Glomerular visceral epithelial cell (primary cell): ENCODE measurements around the gene IGSF8.

Experiments used
- DNase-seq: peaks from one replicate; pipeline ENCODE4 v3.0.0-alpha.2; 2016; ENCODE audit errors: extremely low spot score

Gene IGSF8

GRCh38 chr1:160103658-160104408 is 5.4 kb upstream of the IGSF8 start:
- no peak for DNase-seq

GRCh38 chr1:160101717-160102522 is 3.5 kb upstream of the IGSF8 start:
- DNase-seq, result no peak

DNA sequence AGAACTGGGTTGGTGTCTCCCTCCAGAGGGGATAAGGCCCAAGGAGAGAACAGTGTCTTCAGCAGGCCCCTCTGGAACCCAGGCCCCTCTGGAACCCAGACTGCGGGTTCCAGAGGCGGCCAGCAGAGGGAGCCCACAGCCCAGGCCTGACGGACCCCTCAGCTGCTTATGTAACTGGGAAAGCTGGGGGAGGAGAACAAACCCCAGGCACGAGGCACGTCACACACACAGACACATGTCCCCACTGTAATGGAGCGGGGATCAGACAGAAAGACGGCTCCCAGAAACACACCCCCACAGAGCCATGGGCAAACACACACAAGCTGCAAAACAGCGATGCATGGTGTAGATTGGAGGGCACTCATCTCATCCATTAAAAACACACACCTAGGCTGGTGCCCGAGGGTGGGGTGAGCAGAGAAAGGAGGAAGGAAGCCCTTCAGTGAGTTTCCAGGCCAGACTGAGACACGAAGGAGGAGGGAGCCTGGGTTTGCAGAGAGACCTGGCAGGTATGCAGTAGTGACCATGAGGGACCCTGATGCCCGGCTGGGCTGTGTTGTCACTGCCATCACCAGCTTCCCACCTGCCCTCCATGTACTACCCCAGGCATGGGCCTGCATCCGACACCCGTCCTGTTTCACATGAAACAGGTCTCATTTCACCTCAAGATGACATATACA is 2.8 kb upstream of the IGSF8 start:
- DNase-seq, result peak; percentile 78

DNA sequence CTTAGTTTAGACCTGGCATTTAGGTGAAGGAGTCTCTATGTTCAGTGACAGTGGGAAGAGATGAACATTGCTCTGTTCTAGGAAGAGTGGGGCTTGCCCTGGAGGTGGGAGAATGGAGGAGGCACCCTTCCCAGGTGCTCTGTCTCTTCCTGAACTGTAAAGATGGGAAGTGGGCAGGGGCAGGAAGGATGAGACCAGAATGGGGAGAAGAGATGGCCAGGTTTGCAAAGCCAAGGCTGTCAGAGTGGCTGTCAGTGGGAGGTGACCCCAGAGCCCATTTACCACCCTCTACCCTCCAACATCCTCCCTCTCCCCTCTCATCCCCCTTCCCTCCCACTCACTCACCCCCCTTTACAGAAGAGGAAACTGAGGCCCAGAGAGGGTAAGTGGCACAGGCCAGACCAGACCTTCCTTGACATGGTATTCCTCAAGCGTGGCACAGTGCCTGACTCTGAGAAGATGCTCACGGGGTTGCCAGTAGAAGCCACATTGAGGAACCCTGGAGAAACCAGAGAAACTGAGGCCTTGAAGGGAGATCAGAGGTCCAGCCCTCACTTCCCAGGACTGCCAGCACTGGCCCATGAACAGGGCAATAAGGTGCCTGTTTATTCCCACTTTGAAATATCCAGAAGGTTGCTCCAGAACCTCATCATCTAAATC is 1.4 kb upstream of the IGSF8 start:
- DNase-seq, result no peak

DNA sequence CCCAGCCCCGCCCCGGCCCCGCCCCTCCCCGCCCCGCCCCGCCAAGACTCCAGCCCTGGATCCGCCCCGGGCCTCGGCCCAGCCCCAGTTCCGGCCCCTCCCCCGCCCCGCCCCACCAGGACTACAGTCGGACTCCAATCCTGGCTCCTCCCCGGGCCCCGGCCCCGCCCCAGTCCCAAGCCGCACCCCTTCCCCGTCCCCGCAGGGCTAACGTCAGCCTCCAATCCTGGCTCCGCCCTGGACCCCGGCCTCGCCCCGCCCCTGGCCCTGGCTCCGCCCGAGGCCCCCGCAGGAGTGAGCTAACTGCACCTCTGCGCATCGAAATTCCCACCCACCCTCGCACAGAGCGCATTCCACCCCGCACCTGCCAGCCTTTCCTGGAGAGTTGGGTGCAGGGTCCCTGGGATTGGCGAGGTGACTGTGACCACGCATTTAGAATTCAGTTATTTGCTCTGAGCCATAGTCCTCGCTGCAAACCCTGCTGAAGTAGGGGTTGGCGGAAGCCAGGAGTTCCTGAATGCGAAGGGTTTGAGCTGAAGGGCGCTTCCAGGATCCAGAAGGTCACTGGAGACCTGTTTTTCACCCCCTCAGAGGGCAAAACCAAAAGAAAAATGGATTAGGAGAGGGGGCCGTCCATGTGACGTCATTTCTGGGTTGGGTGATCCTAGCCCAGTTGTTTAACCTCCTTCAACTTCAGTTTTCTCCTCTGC is 588 bp upstream of the IGSF8 start:
- DNase-seq, result peak; percentile 96

GRCh38 chr1:160097151-160097910 is 1.1 kb downstream of the IGSF8 start:
- no peak for DNase-seq

DNA sequence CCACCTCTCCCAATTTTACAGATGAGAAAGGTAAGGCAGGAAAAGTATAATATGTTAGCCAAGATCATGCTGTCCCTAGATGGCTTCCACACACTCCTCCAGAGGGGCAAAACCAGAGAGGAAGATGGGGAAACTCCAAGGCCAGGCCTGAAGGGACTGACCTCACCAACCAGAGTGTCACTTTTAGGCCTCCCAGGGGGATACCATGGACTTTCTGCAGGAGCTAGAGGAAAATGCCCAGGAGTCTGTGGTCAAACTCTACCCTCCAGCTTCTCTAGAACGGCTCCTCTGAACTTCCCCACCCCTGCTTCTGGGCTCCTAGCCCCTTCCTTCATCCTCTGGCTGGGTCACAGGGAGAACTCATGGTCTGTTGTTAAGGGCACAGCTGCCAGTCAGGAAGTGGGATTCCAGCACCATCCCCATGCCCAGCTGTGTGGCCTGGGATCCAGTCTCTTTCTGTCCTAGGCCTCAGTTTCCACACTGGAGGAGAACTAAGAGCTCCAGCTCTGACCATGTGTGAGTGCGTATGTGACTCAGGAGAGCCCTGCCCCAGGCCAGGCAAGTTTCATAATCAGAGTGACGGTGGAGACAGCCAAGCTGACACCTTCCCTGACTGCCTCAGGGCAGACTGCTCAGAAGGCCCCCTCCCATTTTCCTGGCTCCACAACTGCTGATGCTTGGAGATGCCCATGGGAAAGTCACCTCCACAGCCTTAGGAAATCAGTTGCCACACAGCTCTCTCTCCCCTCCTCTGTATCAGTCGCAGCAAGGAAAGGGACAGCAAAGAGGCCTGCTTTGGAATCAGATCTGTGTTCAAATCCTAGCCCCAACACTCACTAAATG is 1.9 kb downstream of the IGSF8 start:
- DNase-seq, result no peak

DNA sequence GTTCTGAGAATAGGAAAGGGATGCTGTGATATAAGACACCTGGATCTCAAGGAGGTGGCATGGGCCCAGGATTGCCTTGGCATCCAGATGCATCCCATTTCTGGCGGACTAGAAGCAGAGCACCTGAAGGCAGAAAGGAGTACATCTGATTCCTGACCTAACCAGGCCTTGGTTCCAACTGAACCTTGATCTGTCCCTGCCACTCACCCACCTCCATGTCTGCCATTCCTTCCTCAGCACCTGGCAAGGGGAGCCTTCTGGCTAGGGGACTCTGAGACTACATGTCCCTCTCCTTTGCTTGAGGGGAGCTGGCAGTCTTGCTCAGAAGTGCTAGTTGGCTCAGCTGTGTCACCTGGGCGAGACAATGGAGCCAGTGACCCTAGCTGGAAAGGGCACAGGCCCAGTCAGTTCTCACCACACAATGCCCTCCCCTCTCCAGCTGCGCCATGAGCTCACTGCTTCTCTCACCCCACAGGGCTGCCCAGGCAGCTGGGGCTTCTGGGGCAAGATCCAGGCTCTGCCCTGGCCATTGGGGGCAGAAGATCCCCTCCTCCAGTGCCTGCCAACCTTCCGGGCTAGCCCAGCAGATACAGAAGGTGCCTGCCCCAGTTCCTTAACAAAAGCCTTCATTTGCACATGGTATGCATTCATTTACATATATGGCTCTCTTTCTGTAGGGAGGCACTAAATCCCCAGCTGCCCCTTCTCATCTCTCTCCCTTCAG is 2.9 kb downstream of the IGSF8 start:
- DNase-seq, result no peak

GRCh38 chr1:160094806-160095205 is 3.6 kb downstream of the IGSF8 start:
- DNase-seq, result no peak

DNA sequence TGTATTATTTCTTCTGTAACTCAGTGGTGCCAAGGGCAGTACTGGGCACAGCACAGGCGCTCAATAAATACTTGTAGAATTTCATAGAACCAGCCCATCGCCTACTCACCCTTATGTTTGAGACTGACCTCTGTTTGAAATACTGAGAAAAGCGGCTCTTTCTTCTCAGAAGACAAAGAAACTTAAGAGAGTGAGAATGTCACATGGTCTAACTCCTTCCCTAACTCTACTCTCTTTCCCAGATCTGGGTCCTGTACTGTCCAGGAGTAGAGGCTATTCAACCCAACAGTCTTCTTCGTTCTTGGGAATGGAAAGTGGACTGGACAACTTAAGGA is 4.2 kb downstream of the IGSF8 start:
- DNase-seq, result no peak

DNA sequence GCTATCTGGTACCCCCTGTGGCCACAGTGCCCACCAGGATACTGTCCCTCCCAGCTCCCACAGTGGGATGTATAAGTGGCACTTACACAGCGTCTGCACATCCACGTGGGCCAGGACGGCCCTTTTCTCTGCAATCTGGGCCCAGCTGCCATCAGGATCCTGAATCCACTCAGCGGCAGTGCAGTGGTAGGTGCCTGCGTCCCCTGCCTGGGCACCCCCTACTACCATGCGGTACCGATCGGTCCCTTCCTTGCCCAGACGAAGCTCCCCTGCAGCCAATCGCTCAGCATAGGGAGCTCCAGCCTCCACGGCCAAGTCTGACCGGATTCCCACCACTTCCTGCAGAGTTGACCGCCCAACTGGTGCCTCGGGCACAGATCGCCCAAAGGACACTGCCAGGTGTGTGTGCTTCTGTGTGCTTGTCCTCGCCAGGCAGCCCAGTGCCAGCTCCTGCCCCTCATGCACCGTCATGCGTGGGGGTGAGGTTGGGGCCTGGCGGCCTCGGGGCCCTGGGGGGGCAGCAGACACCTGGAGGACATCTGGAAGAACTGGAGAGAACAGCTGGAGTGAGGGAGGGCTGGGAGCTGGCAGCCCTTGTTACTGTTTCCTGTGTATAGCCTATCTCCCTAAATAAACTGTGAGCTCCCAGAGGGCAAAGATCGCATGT is 4.7 kb downstream of the IGSF8 start:
- DNase-seq, result no peak

DNA sequence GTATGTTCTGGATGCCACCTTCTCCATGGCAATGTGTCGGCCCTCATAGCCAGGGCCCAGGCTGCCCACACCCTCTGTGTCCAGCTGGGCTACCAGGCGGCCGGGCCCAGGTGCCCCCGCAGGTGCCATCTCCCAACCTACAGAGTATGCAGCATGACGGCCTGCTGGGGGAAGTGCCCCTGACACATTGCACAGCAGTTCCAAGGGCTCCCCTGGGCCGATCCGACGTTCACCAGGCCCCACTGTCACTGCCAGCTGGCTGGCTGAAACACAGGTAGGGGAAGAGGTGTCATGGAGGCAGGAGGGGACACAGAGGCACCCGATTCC is 5.4 kb downstream of the IGSF8 start:
- DNase-seq, result no peak

DNA sequence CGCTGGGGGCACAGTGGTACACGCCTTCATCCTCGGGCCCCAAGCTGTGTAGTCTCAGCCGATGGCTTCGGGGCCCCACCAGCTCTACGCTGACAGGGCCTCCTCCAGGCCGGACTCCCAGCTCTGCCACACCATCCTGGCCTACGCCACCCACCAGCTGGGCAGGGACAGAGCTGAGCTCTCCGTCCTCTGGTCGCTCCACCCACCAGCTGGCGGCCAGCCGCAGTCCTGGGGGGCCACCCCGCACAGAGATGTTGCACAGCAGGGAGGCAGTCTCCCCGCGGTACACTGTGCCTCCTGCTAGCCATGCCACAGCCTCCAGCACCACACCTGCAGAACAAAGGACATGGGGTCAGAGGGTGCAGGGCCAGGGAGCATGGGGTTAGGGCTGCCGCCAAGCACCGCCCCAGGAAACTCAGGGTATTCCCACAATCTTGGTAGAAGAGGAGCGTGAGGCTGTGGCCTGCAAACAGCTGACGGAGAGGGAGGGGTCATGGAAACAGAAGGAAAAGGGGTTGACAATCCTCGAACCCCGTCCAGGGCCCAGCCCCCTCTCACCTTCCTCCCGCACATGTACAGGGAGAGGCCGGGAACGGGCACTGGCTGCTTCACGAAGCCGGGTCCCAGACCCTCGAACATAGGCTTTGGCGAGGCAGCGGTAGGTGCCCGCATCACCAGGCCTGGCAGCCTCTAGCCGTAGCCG is 5.9 kb downstream of the IGSF8 start:
- no peak for DNase-seq

DNA sequence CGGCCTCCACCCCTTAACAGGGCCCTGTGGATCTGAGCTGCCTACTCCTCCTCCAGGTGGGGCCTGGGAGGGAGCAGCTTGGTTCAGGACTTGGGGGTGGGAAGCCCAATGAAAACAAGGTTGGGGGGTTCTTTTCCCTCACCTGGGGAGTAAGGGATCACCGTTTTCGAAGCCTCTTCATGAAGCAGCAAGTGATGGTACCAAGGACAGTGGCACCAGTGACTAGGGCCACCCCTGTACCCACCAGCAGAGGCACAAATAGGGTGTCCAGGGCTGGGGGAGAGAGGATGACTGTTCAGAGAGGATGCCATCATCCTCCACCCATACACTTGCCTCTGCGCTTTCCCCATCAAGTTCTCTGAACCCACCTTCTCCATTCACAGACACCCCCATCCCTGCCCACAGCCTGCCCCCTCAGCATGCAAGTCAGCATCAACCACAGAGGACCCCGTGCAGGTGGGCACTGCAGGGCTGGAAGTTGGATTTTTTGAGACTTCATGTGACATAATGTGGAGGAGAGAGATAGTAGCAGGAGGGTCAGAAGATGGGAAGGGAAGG is 6.7 kb downstream of the IGSF8 start:
- DNase-seq, result no peak

DNA sequence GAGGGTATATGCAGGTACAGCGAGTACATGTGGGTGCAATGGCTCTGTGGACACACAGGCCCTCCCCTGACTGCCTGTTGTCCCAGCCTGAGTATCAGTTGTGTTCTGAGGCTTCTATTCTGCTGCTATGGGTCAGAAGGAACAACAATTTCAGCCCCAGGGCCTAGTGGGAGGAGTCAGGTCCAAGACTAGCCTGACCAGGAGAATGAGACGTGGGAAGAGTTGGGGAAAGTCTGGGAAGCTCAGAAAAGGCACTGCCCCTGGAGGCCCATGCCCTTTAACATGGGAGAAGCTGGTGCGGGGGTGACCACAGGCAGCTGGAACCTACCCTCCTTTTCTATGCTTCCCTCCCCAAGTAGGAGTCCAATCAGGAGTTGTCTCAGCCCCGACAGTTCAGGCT is 7.7 kb downstream of the IGSF8 start:
- no peak for DNase-seq

DNA sequence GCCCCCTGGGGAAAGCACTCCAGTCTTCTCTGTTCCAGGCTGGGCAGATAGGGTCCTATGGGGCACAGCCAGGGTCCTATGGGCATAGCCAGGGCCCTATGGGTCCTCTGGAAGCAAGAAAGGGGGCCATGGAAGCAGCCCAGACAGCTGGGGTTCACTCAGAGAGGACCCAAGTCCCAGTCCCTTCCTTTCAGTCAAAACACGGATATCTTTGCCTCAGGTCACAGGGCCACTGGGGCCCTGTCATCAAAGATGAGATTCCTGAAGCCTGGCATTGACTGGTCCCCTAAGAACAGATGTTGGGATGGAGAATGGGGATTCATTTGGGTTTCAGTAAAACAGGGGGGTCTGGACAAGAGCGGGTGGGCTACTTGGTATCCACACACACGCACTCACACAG is 8.5 kb downstream of the IGSF8 start:
- no peak for DNase-seq

DNA sequence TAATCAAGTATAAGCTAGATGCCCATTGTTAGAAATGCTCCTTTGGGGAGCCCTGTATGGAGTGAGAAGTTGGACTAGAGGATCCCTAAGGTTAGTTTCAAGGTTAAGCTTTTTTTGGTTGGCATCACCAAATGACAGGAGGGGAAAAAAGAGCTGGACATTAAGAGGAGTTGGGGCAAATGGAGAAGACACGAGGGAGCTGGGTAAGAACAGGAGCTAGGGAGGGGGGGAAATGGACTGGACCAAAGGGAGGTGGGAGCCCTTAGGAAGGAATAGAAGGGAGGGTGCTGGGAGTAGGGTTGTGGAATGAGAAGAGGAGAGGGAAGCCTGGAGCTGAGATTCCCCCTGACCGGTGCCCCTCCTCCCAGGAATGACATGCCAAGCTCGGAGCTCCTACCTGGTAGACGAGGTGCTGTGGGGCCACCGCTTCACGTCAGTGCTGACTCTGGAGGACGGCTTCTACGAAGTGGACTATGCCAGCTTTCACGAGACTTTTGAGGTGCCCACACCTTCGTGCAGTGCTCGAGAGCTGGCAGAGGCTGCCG is 11.2 kb downstream of the IGSF8 start:
- no peak for DNase-seq

DNA sequence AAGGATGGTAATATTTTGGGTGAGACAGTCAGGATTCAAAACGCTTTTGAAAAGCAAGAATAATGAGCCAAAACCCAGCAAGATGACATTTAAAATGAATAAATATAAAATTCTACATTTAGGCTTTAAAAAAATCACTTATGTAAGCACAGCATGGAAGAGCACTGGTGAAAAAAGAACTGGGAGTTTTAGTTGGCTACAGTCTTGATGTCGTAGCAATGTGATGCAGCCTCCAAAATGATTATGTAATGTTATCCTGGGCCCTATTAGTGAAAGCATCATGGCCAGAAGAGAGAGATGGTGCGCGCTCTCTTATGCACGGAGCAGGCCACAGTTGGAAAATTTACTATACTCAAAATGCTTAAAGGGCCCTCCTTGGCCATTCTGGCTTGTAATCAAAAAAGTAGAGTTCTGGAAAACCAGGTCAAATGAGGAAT is 11.9 kb downstream of the IGSF8 start:
- DNase-seq, result no peak
